Activated CD4-positive, alpha-beta T cell treated with anti-CD3 and anti-CD28 coated beads, Interleukin-2, amount 50 U/mL, for 1 hour (primary cell): ENCODE results near the gene MAGIX.
"Not testable (repeated sequence)": the region's sequence is repeated elsewhere in the genome, so short reads cannot be mapped to it uniquely, and the experiment has no call there.

Experiments
- DNase-seq: peaks from one replicate; pipeline ENCODE4 v3.0.0-alpha.2; 2020

Gene MAGIX

DNA sequence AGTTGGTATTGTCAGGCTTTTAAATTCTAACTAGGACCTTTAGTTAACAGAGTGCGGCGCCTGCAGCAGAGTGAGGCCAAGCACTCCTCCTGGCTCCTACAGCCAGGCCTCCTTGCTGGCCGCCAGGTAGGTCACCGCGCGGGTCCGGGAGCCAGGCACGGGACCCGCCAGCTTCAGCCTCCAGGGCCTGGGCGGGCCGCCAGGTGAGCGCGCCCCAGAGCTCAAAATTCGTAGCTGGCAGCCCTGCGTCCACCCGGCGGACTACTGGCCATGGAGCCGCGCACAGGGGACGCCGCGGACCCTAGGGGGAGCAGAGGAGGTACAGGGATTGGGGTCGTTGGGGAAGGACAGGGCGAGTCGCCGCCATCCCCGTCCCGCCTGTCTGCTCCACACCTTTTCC lies at the start of gene MAGIX:
Gene MAGIX, plus strand, starts transcription at position 139 of the 400 bp plus-strand sequence. Its CDS starts 132 bp downstream, at position 271.
- no peak for DNase-seq

DNA sequence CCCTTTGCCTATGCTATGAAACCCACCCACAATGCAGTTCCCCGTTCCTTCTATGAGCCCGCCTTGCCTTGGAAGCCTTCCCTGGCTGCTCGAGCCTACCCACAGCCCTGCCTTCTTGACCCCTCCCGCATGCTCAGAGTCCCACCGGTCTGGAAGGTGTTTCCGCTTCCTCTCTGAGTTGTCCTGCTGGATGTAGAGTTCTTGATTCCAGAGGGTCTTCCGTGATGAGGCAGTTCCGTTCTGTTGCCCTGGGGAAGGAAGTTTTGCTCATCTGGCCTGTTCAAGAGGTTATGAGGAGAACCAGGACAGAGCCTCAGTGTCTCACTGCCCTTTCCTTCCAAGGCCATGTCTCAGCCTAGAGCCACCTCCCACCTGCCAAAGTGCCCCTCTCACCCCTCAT lies 46.5 kb upstream of the MAGIX start:
- DNase-seq: no peak

DNA sequence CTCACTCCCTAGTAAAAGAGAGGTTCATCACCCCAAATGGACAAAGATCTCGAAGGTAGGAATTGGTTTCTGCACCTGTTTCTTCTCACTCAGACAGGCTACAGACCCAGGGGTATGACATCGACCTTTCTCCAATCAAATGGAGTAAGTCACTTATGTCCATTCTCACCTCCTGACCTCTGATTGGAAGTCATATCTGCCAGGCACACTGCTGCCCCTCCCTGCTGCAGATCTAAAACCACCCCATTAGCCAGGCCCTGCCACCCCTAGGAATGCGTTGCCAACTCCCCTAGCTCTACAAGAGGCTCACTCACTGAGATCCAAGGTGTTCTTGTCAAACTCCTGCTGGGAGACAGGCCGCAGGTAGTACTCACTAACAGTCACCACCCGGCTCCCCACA lies 45.8 kb upstream of the MAGIX start:
- DNase-seq: no peak

DNA sequence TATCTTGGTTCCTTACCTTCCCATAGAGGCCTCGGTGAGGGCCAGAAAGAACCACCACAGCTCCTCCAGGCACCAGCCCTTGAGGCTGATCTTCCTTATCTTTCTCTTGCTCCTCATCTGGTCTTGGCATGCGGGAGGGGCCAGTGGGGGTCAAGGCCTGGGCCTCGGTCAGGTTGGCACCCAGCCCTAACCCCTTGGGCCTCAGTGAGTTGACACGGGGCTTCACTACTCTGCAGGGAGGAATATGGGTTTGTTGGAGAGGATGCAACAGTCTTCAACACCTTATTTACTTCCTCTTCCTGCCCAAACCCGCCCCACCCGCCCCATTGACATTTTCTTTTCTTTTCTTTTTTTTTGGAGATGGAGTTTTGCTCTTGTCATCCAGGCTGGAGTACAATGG lies 45.0 kb upstream of the MAGIX start:
- DNase-seq: no peak

DNA sequence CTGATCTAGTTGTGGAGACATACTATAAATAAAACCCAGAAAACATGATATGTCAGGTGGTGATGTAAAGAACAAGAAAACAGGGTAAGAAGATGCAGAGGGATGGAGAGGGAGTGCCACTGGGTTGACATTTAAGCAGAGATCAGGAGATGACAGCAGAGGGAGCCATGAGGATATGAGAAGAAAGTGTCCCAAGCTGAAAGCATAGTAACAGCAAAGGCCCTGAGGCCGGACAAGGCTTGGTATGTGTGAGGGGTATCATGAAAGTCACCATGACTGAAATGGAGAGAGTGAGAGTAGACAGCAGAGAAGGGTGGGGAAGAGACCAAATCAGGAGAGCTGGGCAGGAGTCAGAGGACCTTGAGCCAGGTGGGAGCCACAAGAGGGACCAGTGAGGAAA lies 42.5 kb upstream of the MAGIX start:
- no peak for DNase-seq

DNA sequence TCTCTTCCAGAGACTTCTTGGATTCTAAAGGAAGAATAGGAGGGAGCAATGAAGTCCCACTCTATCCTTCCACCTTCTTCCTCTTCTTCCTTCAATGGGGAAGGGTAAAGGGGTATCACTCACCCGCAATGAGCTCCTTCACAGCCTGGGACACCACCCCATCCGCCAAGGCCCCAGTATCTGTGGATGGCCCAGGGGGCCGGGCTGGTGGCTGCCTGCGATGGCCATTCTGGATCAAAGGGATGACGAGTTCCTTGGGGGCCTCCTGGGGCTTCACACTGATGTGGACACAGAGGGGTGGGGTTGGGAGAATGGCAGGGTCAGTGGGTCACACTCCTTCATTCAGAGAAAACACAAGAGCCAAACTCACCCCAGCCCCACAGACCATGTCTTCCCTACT lies 40.1 kb upstream of the MAGIX start:
- no peak for DNase-seq

DNA sequence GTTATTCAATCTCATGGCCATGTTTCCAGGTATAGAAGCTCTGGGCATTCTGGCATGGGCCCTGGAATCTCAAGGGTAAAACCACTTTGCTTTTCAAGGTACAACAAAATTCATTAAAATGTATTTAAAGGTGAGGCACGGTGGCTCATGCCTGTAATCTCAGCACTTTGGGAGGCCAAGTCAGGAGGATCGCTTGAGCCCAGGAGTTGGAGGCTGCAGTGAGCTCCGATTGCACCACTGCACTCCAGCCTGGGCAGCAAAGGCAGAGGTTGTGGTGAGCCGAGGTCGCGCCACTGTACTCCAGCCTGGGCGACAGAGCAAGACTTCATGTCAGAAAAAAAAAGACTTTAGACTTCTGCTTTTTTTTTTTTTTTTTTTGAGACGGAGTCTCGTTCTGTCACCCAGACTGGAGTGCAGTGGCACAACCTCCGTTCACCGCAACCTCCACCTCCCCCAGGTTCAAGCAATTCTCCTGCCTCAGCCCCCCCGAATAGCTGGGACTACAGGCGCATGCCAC lies 34.8 kb upstream of the MAGIX start:
- DNase-seq: not testable (repeated sequence)

DNA sequence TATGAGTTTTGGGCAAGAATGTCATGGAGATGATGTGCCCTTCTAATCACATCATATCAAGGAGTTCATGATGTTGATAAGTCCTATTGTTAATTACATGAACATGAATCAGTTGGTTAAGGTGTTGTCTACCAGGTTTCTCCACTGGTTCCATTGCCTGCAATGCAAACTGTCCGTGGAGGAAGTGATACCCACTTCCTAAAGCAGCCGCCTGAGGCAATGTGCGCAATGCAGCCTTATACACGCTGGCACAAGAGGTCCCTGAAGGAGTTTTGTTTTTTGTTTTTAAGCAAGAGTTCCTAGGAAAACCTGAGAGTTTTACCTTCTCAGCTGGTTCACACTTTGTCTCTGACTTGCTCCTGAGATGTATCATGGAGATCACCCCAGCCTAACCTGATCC lies 33.1 kb upstream of the MAGIX start:
- DNase-seq: no peak

DNA sequence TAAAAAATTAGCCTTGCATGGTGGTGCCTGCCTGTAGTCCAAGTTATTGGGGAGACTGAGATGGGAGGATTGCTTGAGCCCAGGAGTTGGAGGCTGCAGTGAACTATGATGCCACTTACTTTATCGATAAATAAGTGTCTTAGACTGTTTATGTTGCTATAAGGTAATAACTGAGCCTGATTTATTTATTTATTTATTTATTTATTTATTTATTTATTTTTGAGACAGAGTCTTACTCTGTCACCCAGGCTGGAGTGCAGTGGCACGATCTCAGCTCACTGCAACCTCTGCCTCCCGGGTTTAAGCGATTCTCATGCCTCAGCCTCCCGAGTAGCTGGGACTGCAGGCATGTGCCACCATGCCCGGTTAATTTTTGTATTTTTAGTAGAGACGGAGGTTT lies 30.3 kb upstream of the MAGIX start:
- not testable (repeated sequence) for DNase-seq

DNA sequence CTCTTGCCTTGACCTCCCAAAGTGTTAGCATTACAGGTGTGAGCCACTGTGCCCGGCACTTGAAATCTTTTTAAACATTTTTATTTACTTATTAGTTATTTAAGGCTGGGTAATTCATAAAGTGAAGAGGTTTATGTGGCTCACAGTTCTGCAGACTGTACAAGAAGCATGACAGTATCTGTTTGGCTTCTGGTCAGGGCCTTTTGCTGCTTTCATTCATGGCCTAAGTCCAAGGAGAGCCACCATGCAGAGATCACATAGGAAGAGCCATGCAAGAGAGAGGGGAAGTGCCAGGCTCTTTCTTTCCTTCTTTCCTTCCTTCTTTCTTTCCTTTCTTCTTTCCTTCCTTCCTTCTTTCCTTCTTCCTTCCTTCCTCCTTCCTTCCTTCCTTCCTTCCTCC lies 28.8 kb upstream of the MAGIX start:
- DNase-seq: no peak

DNA sequence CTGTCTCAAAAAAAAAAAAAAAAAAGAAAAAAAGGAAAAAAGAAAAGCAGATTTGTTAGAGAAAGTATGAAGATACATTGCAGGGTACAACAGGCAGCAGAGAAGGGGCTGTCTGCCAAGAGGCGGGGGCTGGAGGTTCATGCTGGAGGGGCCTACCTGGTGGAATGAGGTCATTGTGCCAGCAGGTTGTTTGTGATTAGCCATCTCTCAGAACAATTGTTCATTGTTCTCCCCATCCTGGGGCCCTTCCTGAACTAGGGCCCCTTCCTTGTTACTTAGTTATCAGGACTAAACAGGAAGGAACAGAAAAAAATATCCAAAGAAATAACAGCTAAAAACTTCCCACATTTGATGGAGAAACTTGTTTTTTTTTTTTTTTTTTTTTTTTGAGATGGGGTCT lies 25.1 kb upstream of the MAGIX start:
- DNase-seq: no peak

DNA sequence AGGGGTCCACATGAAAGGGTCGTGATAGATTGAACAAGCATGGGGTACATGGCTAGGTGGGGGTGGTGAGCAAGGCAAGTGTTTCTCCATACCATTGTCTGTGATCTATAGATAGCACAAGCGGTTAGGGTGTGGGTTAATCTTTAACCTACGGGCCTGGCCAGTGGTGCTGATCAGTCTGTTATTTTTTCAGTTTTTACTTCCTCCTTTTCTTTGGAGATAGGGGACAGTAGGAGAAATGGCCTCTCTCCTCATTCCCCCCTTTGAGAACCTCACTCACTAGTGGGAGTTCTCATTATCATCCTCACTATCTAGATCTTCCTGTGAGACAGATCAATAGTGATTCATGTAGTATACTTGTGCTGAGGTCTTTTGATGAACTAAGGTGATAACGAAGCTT lies 22.8 kb upstream of the MAGIX start:
- DNase-seq: no peak

DNA sequence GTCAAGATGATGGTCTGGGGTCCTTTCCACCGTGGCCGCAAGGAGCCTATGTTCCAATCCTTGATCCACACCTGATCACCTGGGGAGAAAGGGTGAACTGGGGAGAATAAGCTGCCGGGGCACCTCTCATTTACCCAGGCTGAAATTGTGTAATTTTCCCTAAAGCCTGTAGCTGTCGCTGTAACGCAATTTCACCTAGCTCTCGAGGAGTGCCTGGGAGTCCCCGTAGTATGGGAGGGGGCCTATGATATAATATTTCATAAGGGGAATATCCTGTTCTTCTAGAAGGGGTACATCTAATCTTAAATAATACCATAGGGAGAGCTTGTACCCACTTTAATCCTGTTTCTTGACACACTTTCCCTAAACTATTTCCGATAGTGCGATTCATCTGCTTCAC lies 20.3 kb upstream of the MAGIX start:
- DNase-seq: not testable (repeated sequence)

DNA sequence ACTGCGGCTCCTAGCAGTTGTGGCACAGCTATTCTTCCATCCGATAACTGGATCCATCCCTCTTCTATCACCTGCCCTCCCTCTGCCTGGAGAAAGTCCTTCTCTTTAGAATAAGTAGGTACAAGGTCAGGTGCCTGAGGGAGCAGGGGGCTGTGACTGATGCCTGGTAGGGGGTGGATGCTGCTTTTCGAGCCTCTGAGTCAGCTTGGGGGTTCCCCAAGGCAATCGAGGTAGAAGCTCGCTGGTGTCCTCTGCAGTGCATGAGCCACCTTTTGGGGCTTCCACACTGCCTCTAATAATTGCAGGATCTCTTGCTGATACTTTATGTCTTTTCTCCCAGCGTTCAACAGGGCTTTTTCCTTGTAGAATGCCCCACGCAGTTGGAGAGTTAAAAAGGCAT lies 19.4 kb upstream of the MAGIX start:
- DNase-seq: not testable (repeated sequence)

DNA sequence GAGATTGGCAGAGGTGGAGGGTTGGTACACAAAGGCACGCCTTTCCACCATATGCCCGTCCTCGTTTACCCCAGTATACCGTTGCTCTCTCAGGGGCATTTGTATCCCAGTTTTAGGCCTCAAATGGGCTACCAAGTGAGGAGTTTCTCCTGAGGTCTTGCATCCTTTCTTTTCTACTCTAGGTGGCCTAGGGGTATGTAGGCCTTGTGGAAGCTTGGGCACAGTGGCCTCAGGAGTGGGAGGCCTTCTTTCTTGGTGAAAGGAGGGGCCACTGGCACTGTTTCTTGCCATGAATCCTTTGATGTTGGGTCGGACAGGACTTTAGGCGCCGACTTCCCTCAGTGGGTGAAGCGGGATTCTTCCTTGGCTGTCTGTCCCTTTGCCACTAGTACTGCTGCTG lies 15.3 kb upstream of the MAGIX start:
- no peak for DNase-seq

DNA sequence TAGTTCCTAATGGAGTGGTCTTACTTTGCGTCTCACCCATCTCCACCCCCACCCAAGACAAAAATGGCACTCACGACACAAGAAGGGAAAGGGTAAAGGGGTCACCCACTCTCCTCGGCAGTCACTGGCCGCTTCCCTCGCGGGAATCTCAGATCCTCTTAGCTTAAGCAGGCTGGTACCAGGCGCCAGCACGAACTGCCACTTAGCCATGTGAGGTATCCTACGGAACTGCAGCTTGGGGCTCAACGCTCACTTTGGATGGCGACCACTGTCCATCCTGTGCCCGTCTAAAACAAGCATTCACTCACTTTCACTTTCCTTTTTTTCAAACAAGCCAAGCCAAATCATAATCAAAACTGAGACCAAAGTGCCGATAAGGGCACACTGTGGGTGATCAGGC lies 14.6 kb upstream of the MAGIX start:
- DNase-seq: no peak

DNA sequence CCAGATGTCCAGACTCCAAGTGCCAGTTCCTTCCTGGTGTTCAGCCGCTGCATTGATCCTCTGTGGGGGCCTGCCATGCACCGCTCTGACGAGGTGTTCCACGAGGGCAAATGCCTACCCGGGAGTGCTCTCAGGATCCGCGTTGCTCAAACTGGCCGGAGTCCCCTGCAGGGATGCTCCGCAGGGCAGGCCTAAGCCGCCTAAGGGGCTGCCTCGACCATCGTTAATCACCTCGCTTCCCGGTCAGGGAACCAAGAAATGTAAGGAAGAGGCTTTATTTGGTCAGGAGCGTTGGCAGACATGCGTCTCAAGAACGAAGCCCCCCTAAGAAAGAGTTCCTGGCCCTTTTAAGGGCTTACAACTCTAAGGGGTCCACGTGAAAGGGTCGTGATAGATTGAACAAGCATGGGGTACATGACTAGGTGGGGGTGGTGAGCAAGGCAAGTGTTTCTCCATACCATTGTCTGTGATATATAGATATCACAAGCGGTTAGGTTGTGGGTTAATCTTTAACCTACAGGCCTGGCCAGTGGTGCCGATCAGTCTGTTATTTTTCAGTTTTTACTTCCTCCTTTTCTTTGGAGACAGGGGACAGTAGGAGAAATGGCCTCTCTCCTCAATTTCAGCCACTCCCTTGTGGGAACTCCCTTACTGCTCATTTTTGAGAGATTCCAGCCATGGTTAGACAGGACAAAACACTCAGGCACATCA lies 14.0 kb upstream of the MAGIX start:
- not testable (repeated sequence) for DNase-seq

DNA sequence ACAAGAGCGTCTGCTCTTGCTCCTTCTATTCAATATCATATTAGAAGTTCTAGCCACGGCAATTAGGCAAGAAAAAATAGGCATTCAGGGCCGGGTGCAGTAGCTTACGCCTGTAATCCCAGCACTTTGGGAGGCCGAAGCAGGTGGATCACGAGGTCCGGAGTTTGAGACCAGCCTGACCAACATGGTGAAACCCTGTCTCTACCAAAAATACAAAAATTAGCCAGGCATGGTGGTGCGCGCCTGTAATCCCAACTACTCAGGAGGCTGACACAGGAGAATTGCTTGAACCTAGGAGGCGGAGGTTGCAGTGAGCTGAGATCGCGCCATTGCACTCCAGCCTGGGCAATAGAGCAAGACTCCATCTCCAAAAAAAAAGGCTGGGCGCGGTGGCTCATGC lies 13.3 kb upstream of the MAGIX start:
- DNase-seq: not testable (repeated sequence)

DNA sequence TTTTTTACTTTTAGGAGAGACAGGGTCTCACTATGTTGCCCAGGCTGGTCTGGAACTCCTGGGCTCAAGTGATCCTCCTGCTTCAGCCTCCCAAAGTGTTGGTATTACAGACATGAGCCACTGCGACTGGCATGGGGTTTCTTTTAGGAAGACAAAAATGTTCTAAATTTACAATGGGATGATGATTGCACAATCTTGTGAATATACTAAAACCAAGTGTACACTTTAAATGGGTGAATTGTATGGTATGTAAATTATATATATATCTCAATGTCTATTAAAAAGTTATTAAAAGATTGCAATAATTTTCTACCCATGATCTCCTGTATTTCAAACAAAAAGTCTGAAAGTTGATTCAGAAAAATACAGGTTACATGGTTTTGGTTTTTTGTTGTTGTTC lies 9.1 kb upstream of the MAGIX start:
- no peak for DNase-seq

DNA sequence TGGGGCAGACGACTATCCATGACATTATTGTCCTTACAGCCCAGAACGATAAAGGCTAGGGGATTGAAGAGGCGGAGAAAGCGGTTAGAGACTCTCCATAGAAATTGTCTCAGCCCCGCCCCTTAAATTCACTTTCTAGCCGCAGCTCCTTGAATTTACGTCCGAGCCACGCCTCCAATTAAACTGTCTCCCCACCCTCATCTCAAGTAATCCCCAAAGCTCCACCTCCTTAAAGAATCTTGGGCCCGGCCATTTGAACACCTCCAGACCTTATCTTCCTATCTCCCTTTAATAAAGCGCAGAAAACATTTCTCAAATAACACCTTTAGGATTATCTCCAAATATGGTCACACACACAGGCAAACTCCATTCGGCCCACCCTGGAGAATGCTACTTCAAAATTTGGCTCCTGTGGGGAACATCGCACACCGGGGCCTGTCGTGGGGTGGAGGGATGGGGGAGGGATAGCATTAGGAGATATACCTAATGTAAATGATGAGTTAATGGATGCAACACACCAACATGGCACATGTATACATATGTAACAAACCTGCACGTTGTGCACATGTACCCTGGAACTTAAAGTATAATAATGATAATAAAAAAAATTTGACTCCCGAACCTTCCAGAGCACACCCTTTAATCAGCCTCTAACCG lies 7.2 kb upstream of the MAGIX start:
- no peak for DNase-seq

DNA sequence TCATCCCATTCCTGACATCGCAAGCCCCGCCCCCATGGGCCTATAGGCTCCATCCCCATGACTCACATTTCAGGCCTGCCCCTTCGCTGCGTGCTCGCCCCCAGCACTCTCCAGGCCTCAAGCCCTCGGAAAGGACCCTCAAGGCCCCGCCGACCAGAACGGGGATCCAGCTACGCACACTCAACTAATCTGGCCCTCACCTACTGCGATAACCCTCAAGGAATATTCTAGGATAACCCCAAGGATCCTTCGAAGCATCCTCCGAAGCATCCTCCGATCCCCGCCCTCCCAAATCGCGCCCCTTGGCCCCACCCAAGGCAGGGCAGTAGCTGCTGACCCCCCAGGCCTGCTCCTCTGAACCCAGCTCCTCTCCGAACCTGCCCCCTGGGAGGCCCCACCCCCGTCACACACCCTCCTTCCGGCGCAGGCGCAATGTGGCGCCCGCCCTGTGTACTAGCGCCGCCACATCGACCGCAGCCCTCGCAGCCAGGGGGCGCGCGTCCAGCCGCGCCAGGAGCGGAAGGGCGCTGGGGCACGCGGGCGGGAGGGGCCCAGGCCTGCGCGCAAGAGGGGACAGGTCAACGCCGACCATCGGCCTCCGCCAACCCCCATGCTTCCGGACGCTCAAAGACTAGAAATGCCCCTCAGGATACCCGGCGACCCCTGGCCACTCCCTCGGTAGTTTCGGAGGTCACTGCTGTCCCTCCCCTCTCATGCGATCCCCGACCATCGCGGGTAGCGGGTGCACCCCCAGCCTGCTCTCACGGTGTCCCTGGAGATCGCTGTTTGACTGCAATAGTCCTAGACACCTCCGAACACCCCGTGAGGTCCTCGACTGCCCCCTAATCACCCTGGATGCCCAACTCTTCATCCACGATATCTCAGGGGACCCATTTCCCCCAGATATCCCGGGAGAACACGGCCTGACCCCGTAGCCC lies 6.4 kb upstream of the MAGIX start:
- peak; percentile 78 for DNase-seq

DNA sequence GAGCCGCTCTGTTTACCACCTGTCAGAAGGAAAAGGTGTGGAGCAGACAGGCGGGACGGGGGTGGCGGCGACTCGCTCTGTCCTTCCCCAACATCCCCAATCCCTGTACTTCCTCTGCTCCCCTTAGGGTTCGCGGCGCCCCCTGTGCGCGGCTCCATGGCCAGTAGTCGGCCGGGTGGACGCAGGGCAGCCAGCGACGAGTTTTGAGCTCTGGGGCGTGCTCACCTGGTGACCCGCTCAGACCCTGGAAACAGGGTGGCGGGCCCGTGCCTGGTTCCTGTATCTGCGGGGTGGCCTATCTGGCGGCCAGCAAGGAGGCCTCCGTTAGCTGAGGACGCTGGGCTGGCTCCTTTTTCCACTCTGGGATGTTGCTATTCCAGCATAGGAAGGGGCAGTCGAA lies 5.4 kb upstream of the MAGIX start:
- DNase-seq: no peak

DNA sequence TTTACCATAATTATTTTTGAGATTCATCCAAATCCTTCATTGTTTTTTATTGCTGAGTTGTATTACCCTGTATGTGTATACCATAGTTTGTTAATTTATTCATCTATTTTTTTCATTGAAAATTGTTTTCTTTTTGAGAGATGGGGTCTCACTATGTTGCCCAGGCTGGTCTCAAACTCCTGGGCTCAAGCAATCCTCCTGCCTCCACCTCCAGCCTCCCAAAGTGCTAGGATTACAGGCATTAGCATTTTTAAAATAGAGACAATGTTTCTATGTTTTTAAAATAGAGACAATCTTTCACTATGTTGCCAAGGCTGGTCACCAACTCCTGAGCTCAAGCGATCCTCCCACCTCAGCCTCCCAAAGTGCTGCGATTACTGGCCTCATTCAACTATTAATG lies 1.6 kb upstream of the MAGIX start:
- no peak for DNase-seq

DNA sequence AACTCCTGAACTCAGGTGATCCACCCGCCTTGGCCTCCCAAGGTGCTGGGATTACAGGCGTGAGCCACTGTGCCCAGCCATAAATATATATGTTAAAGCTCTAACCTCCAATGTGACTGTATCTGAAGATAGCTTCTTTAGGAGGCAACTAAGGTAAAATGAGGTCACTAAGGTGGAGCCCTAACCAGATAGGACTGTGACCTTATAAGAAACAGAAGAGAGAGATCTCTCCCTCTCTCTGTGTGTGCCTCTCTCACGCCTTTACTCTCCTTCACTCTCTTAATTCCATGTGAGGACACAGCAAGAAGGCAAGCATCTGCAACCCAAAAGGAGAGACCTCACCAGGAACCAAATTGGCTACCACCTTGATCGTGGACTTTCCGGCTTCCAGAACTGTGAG lies 926 bp upstream of the MAGIX start:
- no peak for DNase-seq
